CD4-positive, alpha-beta T cell treated with Interleukin-6 at 100 ng/mL for 8 hours (primary cell): ENCODE data around the gene STX1B.
"Not testable (repeated sequence)": the region's sequence is repeated elsewhere in the genome, so short reads cannot be mapped to it uniquely, and the experiment has no call there.

Experiments used
- DNase-seq: peaks from one replicate; pipeline ENCODE4 v3.0.0-alpha.2; 2020; ENCODE audit warnings: mixed read lengths, low spot score

STX1B gene

GRCh38 chr16:31010585-31011325 lies at the start of gene STX1B:
Gene STX1B (minus strand): TSS chr16:31010638. CDS start chr16:31010396, 242 bp downstream.
- peak; percentile 62 for DNase-seq

DNA sequence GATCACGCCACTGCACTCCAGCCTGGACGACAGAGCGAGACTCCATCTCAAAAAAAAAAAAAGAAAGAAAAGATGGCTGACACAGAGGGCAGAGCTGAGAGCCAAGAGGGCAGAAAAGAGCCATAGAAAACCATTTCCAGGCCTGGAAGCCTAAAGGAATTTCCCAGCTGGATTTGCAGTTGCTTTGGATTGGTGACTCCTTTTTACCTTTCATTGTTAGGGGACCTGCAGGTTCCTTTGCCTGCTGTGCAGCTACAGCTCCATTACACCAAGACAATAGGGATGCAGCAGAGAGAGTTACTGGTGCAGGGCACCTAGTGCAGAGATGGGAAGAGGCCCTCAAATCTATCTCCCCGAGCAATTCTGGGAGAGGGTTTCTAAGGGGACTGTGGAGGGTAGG lies 45.2 kb upstream of the STX1B start:
- DNase-seq: no peak

DNA sequence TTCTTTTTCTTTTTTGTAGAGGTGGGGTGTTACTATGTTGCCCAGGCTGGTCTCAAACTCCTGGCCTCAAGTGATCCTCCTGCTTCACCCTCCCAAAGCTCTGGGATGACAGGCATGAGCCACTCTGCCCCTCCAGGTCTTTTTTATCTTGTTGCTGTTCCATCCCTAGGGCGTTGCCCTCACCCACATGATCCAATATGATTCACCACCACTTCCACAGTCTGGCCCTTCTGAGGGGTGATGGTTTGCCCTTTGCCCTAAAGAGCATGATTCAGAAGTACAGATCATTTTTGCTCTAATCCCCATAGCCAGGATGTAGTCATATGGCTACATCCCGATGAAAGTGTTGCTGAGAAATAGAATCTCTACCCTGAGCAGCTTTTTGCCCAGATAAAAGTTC lies 41.7 kb upstream of the STX1B start:
- DNase-seq: no peak

GRCh38 chr16:31050280-31051030 lies 40.0 kb upstream of the STX1B start:
- no peak for DNase-seq

DNA sequence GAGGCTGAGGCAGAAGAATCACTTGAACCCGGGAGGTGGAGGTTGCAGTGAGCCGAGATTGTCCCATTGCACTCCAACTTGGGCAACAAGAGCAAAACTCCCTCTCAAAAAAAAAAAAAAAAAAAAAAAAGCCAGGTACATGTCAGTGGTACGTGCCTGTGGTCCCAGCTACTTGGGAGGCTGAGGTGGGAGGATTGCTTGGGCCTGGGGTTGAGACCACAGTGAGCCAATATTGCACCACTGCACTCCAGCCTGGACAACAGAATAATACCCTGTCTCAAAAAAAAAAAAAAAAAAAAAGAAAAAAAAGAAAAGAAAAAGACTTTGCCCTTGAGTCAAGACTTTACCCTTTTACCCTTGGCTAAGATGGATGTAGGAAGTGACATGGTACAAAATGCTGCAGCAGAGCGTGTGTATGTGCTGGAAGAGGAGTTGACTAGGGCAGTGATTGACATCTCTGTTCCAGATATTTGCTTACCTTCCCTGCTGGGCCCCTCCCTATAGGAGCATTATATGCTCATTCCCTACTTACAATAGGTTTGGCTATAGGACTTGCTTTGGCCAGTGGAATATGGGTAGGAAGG lies 33.6 kb upstream of the STX1B start:
- no peak for DNase-seq

- no peak for DNase-seq
These were observed 32.9 kb upstream of the STX1B start for GRCh38 chr16:31043352-31043751.

DNA sequence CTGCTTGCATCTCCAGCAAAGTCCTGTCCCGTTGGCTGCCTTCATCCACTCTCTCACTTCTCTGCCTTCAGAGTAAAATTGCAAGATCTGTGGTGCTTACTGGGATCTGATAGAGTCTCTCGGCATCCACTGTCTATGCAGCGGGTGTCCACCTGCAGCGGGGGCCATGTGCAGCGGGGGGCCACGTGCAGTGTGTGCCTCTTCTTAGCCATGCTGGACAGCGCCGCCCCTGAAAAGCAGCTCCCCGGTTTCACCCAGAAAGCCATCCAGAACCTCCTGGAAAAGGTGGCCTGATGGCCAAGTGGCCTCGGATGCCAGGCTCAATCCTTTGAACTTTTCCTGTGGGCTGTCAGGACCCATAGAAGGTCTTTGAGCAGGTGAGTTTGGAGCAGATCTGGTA lies 32.4 kb upstream of the STX1B start:
- DNase-seq: no peak

GRCh38 chr16:31038993-31039392 lies 28.6 kb upstream of the STX1B start:
- DNase-seq: no peak

GRCh38 chr16:31036691-31037090 lies 26.3 kb upstream of the STX1B start:
- no peak for DNase-seq

DNA sequence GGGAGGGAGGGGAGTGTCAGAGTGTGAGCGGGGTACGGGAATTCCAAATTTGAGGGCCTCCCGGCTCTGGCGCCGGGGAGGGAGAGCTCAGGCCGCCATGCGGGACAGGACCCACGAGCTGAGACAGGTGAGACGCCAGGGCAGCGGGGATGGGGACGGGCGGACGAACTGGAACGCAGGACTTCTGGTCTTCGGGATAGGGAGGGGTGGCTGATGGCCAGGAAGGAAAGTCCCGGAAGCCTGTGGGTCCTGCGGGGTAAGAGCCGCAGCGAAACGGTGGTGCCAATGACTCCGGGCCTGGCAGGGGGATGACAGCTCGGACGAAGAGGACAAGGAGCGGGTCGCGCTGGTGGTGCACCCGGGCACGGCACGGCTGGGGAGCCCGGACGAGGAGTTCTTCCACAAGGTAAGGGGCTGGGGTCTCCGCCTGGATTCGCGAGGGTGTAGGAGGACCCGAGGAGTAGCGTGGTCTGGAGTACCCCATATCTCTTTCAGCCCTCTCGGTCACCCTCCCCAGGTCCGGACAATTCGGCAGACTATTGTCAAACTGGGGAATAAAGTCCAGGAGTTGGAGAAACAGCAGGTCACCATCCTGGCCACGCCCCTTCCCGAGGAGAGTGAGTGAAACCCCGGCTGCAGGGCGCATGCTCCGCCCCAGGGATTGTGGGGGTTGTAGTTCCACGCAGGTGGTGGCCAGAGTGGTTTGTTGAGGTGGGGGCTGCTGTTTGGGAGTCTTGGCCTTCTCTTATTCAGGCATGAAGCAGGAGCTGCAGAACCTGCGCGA lies 23.5 kb upstream of the STX1B start:
- DNase-seq: peak; percentile 85

DNA sequence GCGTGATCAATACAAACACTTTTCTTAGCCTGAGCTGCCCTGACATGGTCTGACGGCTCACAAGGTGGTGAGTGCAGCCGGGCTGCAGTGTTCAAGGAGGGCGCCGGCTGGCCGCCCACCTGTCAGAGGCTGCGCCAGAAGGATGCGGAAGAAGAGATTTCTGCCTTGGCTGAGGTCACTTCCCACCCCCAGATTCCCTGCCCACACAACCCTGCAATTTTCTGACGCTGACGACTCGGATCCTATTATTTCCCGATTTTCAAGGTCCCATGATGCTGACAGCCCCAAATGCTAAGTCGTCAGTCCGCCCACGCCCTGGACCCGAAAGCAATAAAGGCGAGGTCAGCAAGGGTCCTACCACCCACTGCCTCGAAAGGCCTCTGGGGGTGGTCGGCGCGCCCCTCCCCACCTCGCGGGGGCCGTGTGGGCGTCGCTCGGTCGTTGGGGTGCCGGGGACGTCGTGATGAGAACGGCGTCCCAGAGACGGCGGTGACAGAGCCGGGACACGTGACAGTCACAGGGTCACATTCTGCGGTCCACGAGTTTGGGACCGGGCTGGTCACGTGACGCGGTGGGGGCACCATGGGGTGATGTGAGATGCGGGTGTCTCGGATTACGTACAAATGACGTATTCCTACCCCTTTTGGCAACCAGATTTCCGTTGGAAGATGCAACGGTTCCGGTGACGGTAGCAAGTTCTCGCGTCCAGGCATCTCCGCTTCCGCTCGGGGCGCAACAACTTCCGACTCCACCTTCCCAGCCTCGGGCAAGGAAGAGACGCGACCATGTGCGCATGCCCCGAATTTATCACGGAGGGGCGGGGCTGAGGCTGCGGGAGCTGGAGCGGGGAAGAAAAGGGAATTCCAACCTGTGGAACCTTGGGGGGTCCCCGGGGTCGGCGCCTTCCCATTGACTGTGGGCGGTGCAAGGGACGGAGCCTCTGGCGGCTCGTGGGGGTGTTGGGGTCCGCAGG lies 22.6 kb upstream of the STX1B start, which contains the start of gene STX4:
Gene STX4 (plus strand): TSS at position 823 of the 973 bp plus-strand sequence. CDS start 248 bp downstream, outside the sequence.
- DNase-seq: peak; percentile 97

GRCh38 chr16:31031276-31031675 lies 20.8 kb upstream of the STX1B start:
- DNase-seq: no peak

- DNase-seq: no peak
These were observed 18.8 kb upstream of the STX1B start for GRCh38 chr16:31029272-31029671.

GRCh38 chr16:31025339-31025738 lies 14.9 kb upstream of the STX1B start:
- no peak for DNase-seq

- DNase-seq: no peak
These were observed 13.3 kb upstream of the STX1B start for GRCh38 chr16:31023627-31024226.

DNA sequence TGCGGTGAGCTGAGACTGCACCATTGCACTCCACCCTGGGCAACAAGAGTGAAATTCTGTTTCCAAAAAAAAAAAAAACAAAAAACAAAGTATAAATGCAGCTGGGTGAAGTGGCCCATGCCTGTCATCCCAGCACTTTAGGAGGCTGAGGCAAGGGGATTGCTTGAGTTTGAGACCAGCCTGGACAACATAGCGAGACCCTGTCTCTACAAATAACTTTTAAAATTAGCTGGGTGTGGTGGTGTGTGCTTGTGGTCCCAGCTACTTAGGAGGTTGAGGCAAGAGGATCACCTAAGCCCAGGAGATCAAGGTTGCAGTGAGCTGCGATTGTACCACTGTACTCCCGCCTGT lies 12.8 kb upstream of the STX1B start:
- DNase-seq: no peak

DNA sequence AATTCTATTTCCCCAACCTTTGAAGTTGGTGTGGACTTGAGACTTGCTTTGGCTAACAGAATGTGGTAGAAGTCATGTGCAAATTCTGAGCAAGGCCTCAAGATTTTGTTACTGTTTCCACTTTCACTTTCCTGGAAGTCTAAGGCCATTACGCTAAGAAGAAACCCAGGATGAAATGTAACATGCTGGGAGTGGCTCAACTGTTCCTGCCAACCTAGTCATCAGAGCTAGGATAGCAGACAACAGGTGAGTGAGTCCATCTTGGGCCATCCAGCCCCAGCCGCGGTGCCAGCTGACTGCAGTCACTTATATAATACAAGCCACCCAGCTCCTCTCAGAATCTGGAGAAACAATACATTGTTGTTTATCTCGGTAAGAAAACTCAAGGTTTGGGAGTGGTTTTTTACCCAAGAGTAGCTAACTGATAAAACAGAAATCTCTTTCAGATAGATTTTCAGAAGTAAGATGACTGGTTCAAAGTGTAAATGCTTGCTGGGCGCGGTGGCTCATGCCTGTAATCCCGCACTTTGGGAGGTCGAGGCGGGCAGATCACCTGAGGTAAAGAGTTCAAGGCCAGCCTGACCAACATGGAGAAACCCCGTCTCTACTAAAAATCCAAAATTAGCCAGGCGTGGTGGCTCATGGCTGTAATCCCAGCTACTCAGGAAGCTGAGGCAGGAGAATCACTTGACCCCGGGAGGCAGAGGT lies 12.3 kb upstream of the STX1B start:
- no peak for DNase-seq

DNA sequence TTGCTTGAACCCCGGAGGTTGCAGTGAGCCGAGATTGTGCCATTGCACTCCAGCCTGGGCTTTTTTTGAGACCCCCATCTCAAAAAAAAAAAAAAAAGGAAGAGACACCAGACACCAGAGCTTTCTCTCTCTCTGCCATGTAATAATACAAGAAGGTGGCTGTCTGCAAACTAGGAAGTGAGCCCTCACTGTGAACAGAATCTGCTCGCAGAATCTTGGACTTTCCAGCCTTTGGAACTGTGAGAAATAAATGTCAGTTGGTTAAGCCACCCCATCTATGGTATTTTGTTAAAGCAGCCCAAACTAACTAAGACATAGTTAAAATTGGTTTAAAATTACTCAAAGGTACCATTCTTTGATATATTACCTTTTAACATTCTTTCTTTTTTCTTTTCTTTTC lies 10.1 kb upstream of the STX1B start:
- DNase-seq: no peak

- DNase-seq: not testable (repeated sequence)
These were observed 7.3 kb upstream of the STX1B start for GRCh38 chr16:31017756-31018155.

DNA sequence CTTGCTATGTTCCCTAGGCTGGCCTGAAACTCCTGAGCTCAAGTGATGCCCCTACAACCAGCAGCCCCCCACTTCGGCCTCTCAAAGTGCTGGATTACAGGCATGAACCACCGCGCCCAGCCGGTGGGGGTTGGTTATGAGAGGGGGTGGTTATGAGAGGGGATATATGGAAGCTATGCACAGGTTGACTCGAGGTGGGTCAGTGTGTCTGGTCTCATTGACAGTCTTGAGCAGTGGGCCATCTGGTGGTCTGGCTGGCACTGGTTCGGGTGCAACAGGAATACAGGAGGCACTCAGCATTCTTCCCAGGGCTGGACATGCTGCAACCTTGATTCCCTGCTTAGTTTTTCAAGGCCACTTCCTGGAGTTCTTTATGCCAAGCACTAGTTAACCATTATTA lies 5.6 kb upstream of the STX1B start:
- no peak for DNase-seq
